H9 (cell line): Measurements from ENCODE around the gene MAD1L1. TPM values are rescaled to one million over a fixed set of nuclear protein-coding genes. Genes with fewer than 3 reads are reported as not detected.

Source experiments
- DNase-seq: peaks from one replicate; pipeline ENCODE4 v3.0.0-alpha.2; 2017
- H2AFZ ChIP-seq: one replicate; pipeline ENCODE4 v1.6.1; 2013; ENCODE audit warnings: mild to moderate bottlenecking, low read length, control low read depth, moderate library complexity
- H2AK5ac ChIP-seq: 2 replicates; pipeline ENCODE4 v1.6.1; 2013; ENCODE audit warnings: low read length, control low read depth, mixed read lengths; ENCODE audit not compliant: insufficient read length
- H2BK120ac ChIP-seq: one replicate; pipeline ENCODE4 v1.6.1; 2013; ENCODE audit warnings: low read depth, mild to moderate bottlenecking, low read length, control low read depth, inconsistent platforms; ENCODE audit not compliant: poor library complexity, severe bottlenecking
- H2BK12ac ChIP-seq: 2 replicates; pipeline ENCODE4 v1.6.1; 2013; ENCODE audit warnings: low read length, control low read depth, mixed read lengths, low read depth; ENCODE audit not compliant: insufficient read length
- H2BK15ac ChIP-seq: 2 replicates; pipeline ENCODE4 v1.6.1; 2013; ENCODE audit warnings: low read depth, low read length, control low read depth
- H2BK20ac ChIP-seq: one replicate; pipeline ENCODE4 v1.6.1; 2013; ENCODE audit warnings: low read depth, mild to moderate bottlenecking, low read length, control low read depth, inconsistent platforms; ENCODE audit not compliant: poor library complexity, severe bottlenecking
- H2BK5ac ChIP-seq: 2 replicates; pipeline ENCODE4 v1.6.1; 2013; ENCODE audit warnings: low read length, control low read depth, mixed read lengths; ENCODE audit not compliant: insufficient read length
- H3K14ac ChIP-seq: 2 replicates; pipeline ENCODE4 v1.6.1; 2013; ENCODE audit warnings: low read length, control low read depth; ENCODE audit not compliant: insufficient read depth
- H3K18ac ChIP-seq: 2 replicates; pipeline ENCODE4 v1.6.1; 2013; ENCODE audit warnings: low read depth, mild to moderate bottlenecking, mixed read lengths, low read length, control low read depth; ENCODE audit not compliant: insufficient read length
- H3K23ac ChIP-seq: 2 replicates; pipeline ENCODE4 v1.6.1; 2013; ENCODE audit warnings: low read length, control low read depth, mixed read lengths, low read depth; ENCODE audit not compliant: insufficient read length
- H3K23me2 ChIP-seq: 2 replicates; pipeline ENCODE4 v1.6.1; 2013; ENCODE audit warnings: low read depth, mild to moderate bottlenecking, mixed read lengths, low read length, control low read depth; ENCODE audit not compliant: insufficient read length, poor library complexity, severe bottlenecking
- H3K27ac ChIP-seq: 2 replicates; pipeline ENCODE4 v1.5.1; 2013; ENCODE audit warnings: low read length, control low read depth, mixed read lengths, low read depth; ENCODE audit not compliant: insufficient read length
- H3K27me3 ChIP-seq: 2 replicates; pipeline ENCODE4 v1.6.1; 2013; ENCODE audit warnings: low read length, control low read depth, inconsistent platforms; ENCODE audit not compliant: insufficient read depth
- H3K4ac ChIP-seq: 2 replicates; pipeline ENCODE4 v1.6.1; 2013; ENCODE audit warnings: low read depth, mild to moderate bottlenecking, control low read depth, inconsistent platforms, low read length, moderate library complexity
- H3K4me1 ChIP-seq: 2 replicates; pipeline ENCODE4 v1.6.1; 2013; ENCODE audit warnings: low read length, control low read depth, inconsistent platforms; ENCODE audit not compliant: insufficient read depth
- H3K4me2 ChIP-seq: 2 replicates; pipeline ENCODE4 v1.6.1; 2013; ENCODE audit warnings: low read length, control low read depth, mixed read lengths; ENCODE audit not compliant: insufficient read length, insufficient read depth
- H3K56ac ChIP-seq: 2 replicates; pipeline ENCODE4 v1.6.1; 2013; ENCODE audit warnings: low read depth, mild to moderate bottlenecking, mixed read lengths, low read length, control low read depth; ENCODE audit not compliant: insufficient read length
- H3K79me1 ChIP-seq: 2 replicates; pipeline ENCODE4 v1.6.1; 2013; ENCODE audit warnings: low read depth, mild to moderate bottlenecking, moderate library complexity, low read length, control low read depth, inconsistent platforms; ENCODE audit not compliant: insufficient read depth, poor library complexity, severe bottlenecking
- H3K79me2 ChIP-seq: 2 replicates; pipeline ENCODE4 v1.6.1; 2013; ENCODE audit warnings: low read length, control low read depth, inconsistent platforms; ENCODE audit not compliant: insufficient read depth
- H3K9ac ChIP-seq: 2 replicates; pipeline ENCODE4 v1.6.1; 2013; ENCODE audit warnings: low read length, control low read depth, mixed read lengths; ENCODE audit not compliant: insufficient read length; ENCODE audit errors: extremely low read depth
- H3K9me3 ChIP-seq: one replicate; pipeline ENCODE4 v1.6.1; 2013; ENCODE audit warnings: low read depth, low read length, inconsistent platforms; ENCODE audit not compliant: control insufficient read depth
- H3T11ph ChIP-seq: one replicate; pipeline ENCODE4 v1.6.1; 2013; ENCODE audit warnings: mild to moderate bottlenecking, low read length, control low read depth, inconsistent platforms
- H4K20me1 ChIP-seq: one replicate; pipeline ENCODE4 v1.6.1; 2013; ENCODE audit not compliant: control insufficient read depth, insufficient read length, insufficient read depth
- H4K5ac ChIP-seq: 2 replicates; pipeline ENCODE4 v1.6.1; 2013; ENCODE audit warnings: low read depth, mild to moderate bottlenecking, mixed read lengths, low read length, control low read depth; ENCODE audit not compliant: insufficient read length
- H4K8ac ChIP-seq: replicated peaks from 2 replicates; pipeline ENCODE4 v1.6.1; 2013; ENCODE audit warnings: low read length, control low read depth, mixed read lengths, low read depth; ENCODE audit not compliant: insufficient read length
- H4K91ac ChIP-seq: 2 replicates; pipeline ENCODE4 v1.6.1; 2013; ENCODE audit warnings: low read depth, mild to moderate bottlenecking, moderate library complexity, mixed read lengths, low read length, control low read depth; ENCODE audit not compliant: insufficient read length
- H3K27ac Mint-ChIP-seq, 3 experiments: 2 replicates in 2 of 3; 3 replicates in 1 of 3; pipeline ENCODE4 v1.8.0; 2020 to 2021; ENCODE audit warnings: mixed read lengths in 3 of 3, mild to moderate bottlenecking in 1 of 3, moderate library complexity in 1 of 3
- H3K27me3 Mint-ChIP-seq: 2 replicates; pipeline ENCODE4 v1.8.0; 2021; ENCODE audit warnings: low read depth, mild to moderate bottlenecking, moderate library complexity, mixed read lengths
- H3K36me3 Mint-ChIP-seq, 3 experiments: 2 replicates in 2 of 3; 3 replicates in 1 of 3; pipeline ENCODE4 v1.8.0; 2020 to 2021; ENCODE audit warnings: low read depth in 3 of 3, mixed read lengths in 3 of 3; ENCODE audit not compliant: insufficient read depth in 1 of 3
- H3K4me1 Mint-ChIP-seq, 2 experiments: 2 replicates each; pipeline ENCODE4 v1.8.0; 2020; ENCODE audit warnings: mixed read lengths in 2 of 2
- H3K4me3 Mint-ChIP-seq, 2 experiments: 2 replicates in 1 of 2; 3 replicates in 1 of 2; pipeline ENCODE4 v1.8.0; 2020 to 2021; ENCODE audit warnings: mild to moderate bottlenecking in 2 of 2, mixed read lengths in 2 of 2, moderate library complexity in 1 of 2
- H3K9me3 Mint-ChIP-seq, 2 experiments: 2 replicates in 1 of 2; 3 replicates in 1 of 2; pipeline ENCODE4 v1.8.0; 2020; ENCODE audit warnings: mild to moderate bottlenecking in 2 of 2, mixed read lengths in 2 of 2, moderate library complexity in 1 of 2
- WGBS: extraction: QIAGEN DNeasy Blood & Tissue Kit; methylation state at CpG from one replicate; pipeline ENCODE4 v1.1.7; 2013; ENCODE audit warnings: missing lambda C conversion rate, low lambda C conversion rate, mixed read lengths; ENCODE audit not compliant: insufficient read length; ENCODE audit errors: extremely low coverage; 5-methylcytosine and 5-hydroxymethylcytosine counted together
- total RNA-seq: library from RNA; stranded (reverse); gene quantifications from 2 replicates; pipeline ENCODE4 v1.2.1, GENCODE V29; 2021
- TF ChIP-seq, protein P1 (sequence below): fragments of 200-600 bp; sonication (generic); conservative IDR thresholded peaks from 3 replicates; pipeline ENCODE4 v1.8.0; 2021; ENCODE audit warnings: antibody characterized with exemption, mild to moderate bottlenecking

The MAD1L1 gene
- total RNA-seq, 1 experiment from 2014 or later = 39.0 TPM

DNA sequence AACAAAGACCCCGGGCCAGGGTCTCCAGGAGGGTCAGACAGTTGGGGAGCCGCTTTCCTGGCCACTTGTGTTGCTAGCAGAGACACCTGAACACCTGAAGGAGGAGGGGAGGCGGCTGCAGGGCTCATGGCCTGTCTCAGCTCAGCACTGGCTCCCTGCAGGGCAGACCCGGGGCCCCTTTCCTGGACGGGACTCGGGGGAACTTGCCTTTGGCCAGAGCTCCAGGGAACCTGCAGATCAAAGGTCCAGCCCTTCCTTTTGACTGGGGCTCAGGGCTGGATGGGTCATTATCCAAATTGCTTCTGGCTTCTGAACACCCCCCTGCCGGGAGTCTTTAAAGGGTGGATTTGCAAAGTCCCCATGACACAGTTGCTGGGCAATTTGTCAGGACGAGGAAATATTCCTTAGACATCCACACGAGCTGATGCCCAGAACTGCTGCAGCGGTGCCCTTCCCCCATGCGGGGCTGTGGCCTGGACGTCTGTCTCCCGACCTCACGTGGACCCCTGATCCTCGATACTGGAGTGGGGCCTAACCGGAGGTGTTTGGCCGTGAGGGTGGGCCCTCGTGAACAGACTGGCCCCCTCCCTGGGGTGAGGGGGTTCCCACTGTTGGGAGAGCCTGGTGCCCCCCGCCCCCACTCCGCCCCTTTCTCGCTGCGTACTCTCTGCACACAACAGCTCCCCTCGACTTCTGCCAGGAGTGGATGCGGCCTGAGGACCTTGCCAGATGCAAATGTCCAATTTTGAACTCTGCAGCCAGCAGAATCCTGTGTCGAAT lies 368.4 kb downstream of the MAD1L1 start:
- Mint-ChIP-seq H3K36me3 (no peaks in the 10 kb centered on the region), H3K27me3 (no peaks in the 10 kb centered on the region), H3K27ac (peak overlapping the region in 2 of 3 experiments; percentile 42 to 85; a peak in 3 of 7 replicates), H3K9me3 (no peaks in the 10 kb centered on the region), H3K4me3 (no peak overlapping the region), H3K4me1 (peaks cover 11 to 12% of the 10 kb centered on the region in 2 experiments)
- Histone ChIP-seq H3K18ac (no peak overlapping the region), H3K4ac (no peak overlapping the region), H4K8ac (no peak overlapping the region), H2AK5ac (no peak overlapping the region), H4K20me1 (no peaks in the 10 kb centered on the region), H3K79me2 (no peaks in the 10 kb centered on the region), H2BK15ac (no peak overlapping the region), H3K27me3 (no peaks in the 10 kb centered on the region), H3K56ac (no peak overlapping the region), H4K91ac (no peak overlapping the region), H2BK120ac (no peak overlapping the region), H3K14ac (no peak overlapping the region), H2BK5ac (no peak overlapping the region), H2AFZ (no peak overlapping the region), H4K5ac (no peak overlapping the region), H3K9ac (no peak overlapping the region), H3K4me2 (no peak overlapping the region), H3K23ac (no peak overlapping the region), H3K9me3 (no peaks in the 10 kb centered on the region), H3K23me2 (no peaks in the 10 kb centered on the region), H3K4me1 (no peaks in the 10 kb centered on the region), H3K27ac (no peak overlapping the region), H2BK12ac (no peak overlapping the region), H3K79me1 (no peaks in the 10 kb centered on the region), H2BK20ac (no peak overlapping the region), H3T11ph (no peak overlapping the region)
- WGBS = no CpG with 5 or more reads among the region's 25 CpGs
- TF ChIP-seq, protein P1, sequence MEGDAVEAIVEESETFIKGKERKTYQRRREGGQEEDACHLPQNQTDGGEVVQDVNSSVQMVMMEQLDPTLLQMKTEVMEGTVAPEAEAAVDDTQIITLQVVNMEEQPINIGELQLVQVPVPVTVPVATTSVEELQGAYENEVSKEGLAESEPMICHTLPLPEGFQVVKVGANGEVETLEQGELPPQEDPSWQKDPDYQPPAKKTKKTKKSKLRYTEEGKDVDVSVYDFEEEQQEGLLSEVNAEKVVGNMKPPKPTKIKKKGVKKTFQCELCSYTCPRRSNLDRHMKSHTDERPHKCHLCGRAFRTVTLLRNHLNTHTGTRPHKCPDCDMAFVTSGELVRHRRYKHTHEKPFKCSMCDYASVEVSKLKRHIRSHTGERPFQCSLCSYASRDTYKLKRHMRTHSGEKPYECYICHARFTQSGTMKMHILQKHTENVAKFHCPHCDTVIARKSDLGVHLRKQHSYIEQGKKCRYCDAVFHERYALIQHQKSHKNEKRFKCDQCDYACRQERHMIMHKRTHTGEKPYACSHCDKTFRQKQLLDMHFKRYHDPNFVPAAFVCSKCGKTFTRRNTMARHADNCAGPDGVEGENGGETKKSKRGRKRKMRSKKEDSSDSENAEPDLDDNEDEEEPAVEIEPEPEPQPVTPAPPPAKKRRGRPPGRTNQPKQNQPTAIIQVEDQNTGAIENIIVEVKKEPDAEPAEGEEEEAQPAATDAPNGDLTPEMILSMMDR = no peak
- no peak for DNase-seq
